ENCODE results near the gene SPTBN4.
"Not testable (repeated sequence)": the region's sequence is repeated elsewhere in the genome, so short reads cannot be mapped to it uniquely, and the experiment has no call there.

The SPTBN4 gene

DNA sequence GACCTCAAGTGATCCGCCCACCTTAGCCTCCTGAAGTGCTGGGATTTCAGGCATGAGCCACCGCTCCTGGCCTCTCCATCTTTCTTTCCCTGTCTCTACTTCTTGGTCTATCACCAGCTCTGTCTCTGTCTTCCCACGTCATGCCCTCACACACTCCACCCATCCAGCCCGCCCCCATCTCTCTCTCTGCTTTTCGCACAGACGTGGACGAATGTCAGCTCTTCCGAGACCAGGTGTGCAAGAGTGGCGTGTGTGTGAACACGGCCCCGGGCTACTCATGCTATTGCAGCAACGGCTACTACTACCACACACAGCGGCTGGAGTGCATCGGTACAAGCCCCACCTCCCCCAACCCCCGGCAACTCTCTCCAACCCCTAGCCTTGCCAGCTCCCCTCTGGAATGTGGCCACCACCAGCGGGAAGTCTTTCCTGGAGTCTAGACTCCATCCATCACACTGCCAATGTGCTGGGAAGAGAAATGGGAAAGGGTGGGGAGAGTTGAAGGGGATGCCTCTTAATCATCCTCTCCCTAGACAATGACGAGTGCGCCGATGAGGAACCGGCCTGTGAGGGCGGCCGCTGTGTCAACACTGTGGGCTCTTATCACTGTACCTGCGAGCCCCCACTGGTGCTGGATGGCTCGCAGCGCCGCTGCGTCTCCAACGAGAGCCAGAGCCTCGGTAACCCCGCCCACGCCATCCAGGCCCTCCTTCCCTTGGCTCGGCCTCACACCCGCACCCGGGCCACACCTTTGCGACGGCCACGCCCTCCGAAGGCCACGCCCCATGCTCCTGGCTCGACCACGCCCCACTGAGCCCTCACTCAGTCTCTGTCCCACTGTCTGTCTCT, 156.8 kb downstream of the SPTBN4 start:
- DNase-seq, result no peak

DNA sequence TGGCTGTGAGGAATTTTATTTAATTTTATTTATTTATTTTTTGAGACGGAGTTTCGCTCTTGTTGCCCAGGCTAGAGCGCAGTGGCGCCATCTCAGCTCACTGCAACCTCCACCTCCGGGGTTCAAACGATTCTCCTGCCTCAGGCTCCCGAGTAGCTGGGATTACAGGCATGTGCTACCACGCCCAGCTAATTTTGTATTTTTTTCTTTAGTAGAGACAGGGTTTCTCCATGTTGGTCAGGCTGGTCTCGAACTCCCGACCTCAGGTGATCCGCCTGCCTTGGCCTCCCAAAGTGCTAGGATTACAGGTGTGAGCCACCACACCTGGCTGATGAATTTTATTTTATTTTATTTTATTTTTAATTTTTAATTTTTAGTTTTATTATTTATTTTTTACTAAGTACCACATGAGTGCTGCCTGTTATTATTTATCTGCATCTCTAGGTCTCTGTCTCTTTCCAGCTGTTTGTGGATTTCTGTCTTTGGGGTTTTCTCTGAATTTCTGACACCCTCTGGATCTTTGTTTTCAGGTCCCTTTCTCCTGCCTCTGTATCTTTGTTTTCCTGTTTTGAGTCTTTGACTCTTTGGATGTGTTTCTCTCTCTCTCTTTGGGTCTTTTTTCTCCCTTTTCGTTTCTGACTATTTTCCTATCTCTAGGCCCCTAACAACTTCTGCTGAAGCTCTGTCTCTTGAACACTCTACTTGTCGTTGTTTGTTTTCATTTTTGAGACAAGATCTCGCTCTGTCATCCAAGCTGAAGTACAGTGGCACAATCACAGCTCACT, 157.8 kb downstream of the SPTBN4 start:
- not testable (repeated sequence) for DNase-seq

DNA sequence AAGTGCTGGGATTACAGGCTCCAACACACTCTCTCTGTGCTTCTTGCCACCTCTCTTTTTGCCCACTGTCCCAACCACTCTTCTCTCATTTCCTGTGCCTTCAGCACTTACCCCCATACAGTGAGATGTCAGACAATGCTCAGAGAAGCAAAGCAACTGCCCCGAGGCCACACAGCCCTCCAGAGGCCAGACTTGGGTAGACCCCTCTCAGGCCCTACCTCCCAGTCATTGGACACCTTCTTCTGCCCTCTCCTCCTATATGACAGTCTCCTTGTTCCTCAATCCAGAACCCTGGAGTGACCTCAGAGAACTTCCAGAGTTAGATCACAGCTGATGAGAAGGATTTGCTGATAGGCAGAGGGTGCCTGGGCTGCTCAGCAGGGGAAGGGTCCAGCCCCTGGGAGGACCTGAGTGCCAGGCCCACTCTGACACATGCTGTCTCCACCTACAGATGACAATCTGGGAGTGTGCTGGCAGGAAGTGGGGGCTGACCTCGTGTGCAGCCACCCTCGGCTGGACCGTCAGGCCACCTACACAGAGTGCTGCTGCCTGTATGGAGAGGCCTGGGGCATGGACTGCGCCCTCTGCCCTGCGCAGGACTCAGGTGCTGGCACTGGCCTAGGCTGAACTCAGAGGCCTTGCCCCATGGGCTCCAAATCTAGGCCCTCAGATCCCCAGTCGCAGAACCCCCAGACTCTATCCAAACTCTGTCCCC, 158.8 kb downstream of the SPTBN4 start:
- DNase-seq, result no peak

All from MV-4-11 (cell line).